GM18498 (cell line): Measurements from ENCODE around the gene TLN1.

Experiments used
- ATAC-seq: cut with Tn5 transposase; IDR thresholded peaks from one replicate; pipeline ENCODE4 v1.9.1; 2021; ENCODE audit warnings: mild to moderate bottlenecking, moderate library complexity; ENCODE audit not compliant: unreplicated experiment

The TLN1 gene

GRCh38 chr9:35686222-35687203 lies 45.5 kb downstream of the TLN1 start:
- no peak for ATAC-seq

- ATAC-seq = no peak
Observed at GRCh38 chr9:35685506-35685905, 46.5 kb downstream of the TLN1 start.

GRCh38 chr9:35684921-35685320 lies 47.1 kb downstream of the TLN1 start:
- ATAC-seq = no peak

- ATAC-seq = no peak
Observed at GRCh38 chr9:35683323-35683722, 48.7 kb downstream of the TLN1 start.

- ATAC-seq = no peak
Observed at GRCh38 chr9:35682520-35683315, 49.3 kb downstream of the TLN1 start.

- ATAC-seq = no peak
Observed at GRCh38 chr9:35682051-35682450, 49.9 kb downstream of the TLN1 start.

- ATAC-seq = no peak
Observed at GRCh38 chr9:35681341-35682002, 50.5 kb downstream of the TLN1 start.

- ATAC-seq = peak; percentile 52
Observed at GRCh38 chr9:35680331-35681105, 51.5 kb downstream of the TLN1 start.

GRCh38 chr9:35679766-35680330 lies 52.1 kb downstream of the TLN1 start:
- no peak for ATAC-seq

GRCh38 chr9:35679091-35679490 lies 52.9 kb downstream of the TLN1 start:
- ATAC-seq = no peak

GRCh38 chr9:35675732-35676392 lies 56.1 kb downstream of the TLN1 start:
- no peak for ATAC-seq

- ATAC-seq = no peak
Observed at GRCh38 chr9:35675204-35675603, 56.8 kb downstream of the TLN1 start.

- no peak for ATAC-seq
Observed at GRCh38 chr9:35674025-35674361, 58.0 kb downstream of the TLN1 start.

GRCh38 chr9:35673132-35674024 lies 58.6 kb downstream of the TLN1 start, which contains the start of gene CA9:
Gene CA9, plus strand, starts transcription at chr9:35673928. Its CDS starts 32 bp downstream, at chr9:35673960.
- no peak for ATAC-seq

GRCh38 chr9:35669331-35670145 lies 62.5 kb downstream of the TLN1 start:
- no peak for ATAC-seq

GRCh38 chr9:35667939-35668338 lies 64.1 kb downstream of the TLN1 start:
- ATAC-seq = no peak

GRCh38 chr9:35666549-35666948 lies 65.4 kb downstream of the TLN1 start:
- ATAC-seq = no peak

GRCh38 chr9:35666045-35666444 lies 66.0 kb downstream of the TLN1 start:
- ATAC-seq = no peak
